Ascending aorta (tissue), 2 donors: ENCODE data around the gene ROCK2. TPM values are rescaled to one million over a fixed set of nuclear protein-coding genes. Genes with fewer than 3 reads are reported as not detected.

ENCODE experiments used
- DNase-seq, 2 donors: peaks; one replicate each; pipeline ENCODE4 v3.0.0-alpha.2; 2019; ENCODE audit warnings: low spot score in 2 of 2
- H3K27ac ChIP-seq, 2 donors: fragments of 200-600 bp; sonication (generic); one replicate each; pipeline ENCODE4 v1.5.1; 2016 to 2017; ENCODE audit warnings: mild to moderate bottlenecking in 1 of 2
- H3K27me3 ChIP-seq: fragments of 200-600 bp; sonication (generic); one replicate; pipeline ENCODE4 v1.5.1; 2017
- H3K36me3 ChIP-seq, 2 donors: fragments of 200-600 bp; sonication (generic); one replicate each; pipeline ENCODE4 v1.5.1; 2016
- H3K4me1 ChIP-seq, 2 donors: fragments of 200-600 bp; sonication (generic); one replicate each; pipeline ENCODE4 v1.5.1; 2016 to 2017; ENCODE audit warnings: mild to moderate bottlenecking in 1 of 2
- H3K4me3 ChIP-seq, 2 donors: fragments of 200-600 bp; sonication (generic); one replicate each; pipeline ENCODE4 v1.5.1; 2016 to 2017; ENCODE audit warnings: mild to moderate bottlenecking in 1 of 2
- H3K9me3 ChIP-seq, 2 donors: fragments of 200-600 bp; sonication (generic); one replicate each; pipeline ENCODE4 v1.5.1; 2016
- CTCF ChIP-seq, 3 experiments: fragments of 200-600 bp in 2 of 3; fragments of 450-650 bp in 1 of 3; sonication (generic) in 2 of 3; IDR thresholded peaks; one replicate each; pipeline ENCODE4 v1.5.1; 2016 to 2019; ENCODE audit warnings: antibody characterized with exemption in 3 of 3, mild to moderate bottlenecking in 1 of 3, moderate library complexity in 1 of 3
- intact Hi-C: fragments of 100-400 bp; cut with DNase I; formaldehyde crosslinking; loops from one replicate; pipeline ENCODE4 v1.15.1; 2023
- total RNA-seq: library from RNA; depleted of rRNA; stranded (reverse); fragments of >200 nt; gene quantifications from one replicate; pipeline ENCODE4 v1.1.0, GENCODE V29; 2016

ROCK2 gene
- total RNA-seq, 1 donor from 2014 or later = 33.0 TPM

- TF ChIP-seq CTCF (IDR thresholded peaks at IDR 0.05) = no peak
- peaks cover 0 to 2% of the 10 kb centered on the region in 2 donors for H3K4me1 ChIP-seq
- H3K36me3 ChIP-seq = no peaks in the 10 kb centered on the region
- intact Hi-C loops = no loop called here
- DNase-seq = no peak
- H3K27ac ChIP-seq = no peak overlapping the region
- H3K4me3 ChIP-seq = no peak overlapping the region
- H3K27me3 ChIP-seq = no peaks in the 10 kb centered on the region
- no peaks in the 10 kb centered on the region for H3K9me3 ChIP-seq
Observed at GRCh38 chr2:11299439-11299838, 45.0 kb downstream of the ROCK2 start.

- Histone ChIP-seq H3K4me1 (peaks cover 0 to 2% of the 10 kb centered on the region in 2 donors), H3K27me3 (no peaks in the 10 kb centered on the region), H3K4me3 (no peak overlapping the region), H3K36me3 (no peaks in the 10 kb centered on the region), H3K27ac (no peak overlapping the region), H3K9me3 (no peaks in the 10 kb centered on the region)
- DNase-seq = no peak
- TF ChIP-seq CTCF (IDR thresholded peaks at IDR 0.05) = no peak
- intact Hi-C loops = no loop called here
Observed at GRCh38 chr2:11298592-11298991, 45.8 kb downstream of the ROCK2 start.

GRCh38 chr2:11296401-11296800, 48.0 kb downstream of the ROCK2 start:
- TF ChIP-seq CTCF (IDR thresholded peaks at IDR 0.05) = no peak
- no peak for DNase-seq
- Histone ChIP-seq H3K27ac (no peak overlapping the region), H3K4me3 (no peak overlapping the region), H3K9me3 (no peaks in the 10 kb centered on the region), H3K4me1 (peaks cover 0 to 2% of the 10 kb centered on the region in 2 donors), H3K27me3 (no peaks in the 10 kb centered on the region), H3K36me3 (no peaks in the 10 kb centered on the region)
- intact Hi-C loops = no loop called here

GRCh38 chr2:11292464-11293255, 51.8 kb downstream of the ROCK2 start:
- peak overlapping the region in 1 of 2 donors; percentile 53 for H3K27ac ChIP-seq
- peaks cover 0 to 4% of the 10 kb centered on the region in 2 donors for H3K4me1 ChIP-seq
- no peak for DNase-seq
- TF ChIP-seq CTCF (IDR thresholded peaks at IDR 0.05) = no peak
- no peaks in the 10 kb centered on the region for H3K27me3 ChIP-seq
- intact Hi-C loops = no loop called here
- H3K4me3 ChIP-seq = no peak overlapping the region
- no peaks in the 10 kb centered on the region for H3K36me3 ChIP-seq
- no peaks in the 10 kb centered on the region for H3K9me3 ChIP-seq

- DNase-seq = no peak
- H3K27ac ChIP-seq = no peak overlapping the region
- H3K36me3 ChIP-seq = no peaks in the 10 kb centered on the region
- no peak for TF ChIP-seq CTCF (IDR thresholded peaks at IDR 0.05)
- H3K4me1 ChIP-seq = peaks cover 0 to 4% of the 10 kb centered on the region in 2 donors
- no peaks in the 10 kb centered on the region for H3K27me3 ChIP-seq
- no peak overlapping the region for H3K4me3 ChIP-seq
- intact Hi-C loops = no loop called here
- no peaks in the 10 kb centered on the region for H3K9me3 ChIP-seq
Observed at GRCh38 chr2:11290713-11291112, 53.7 kb downstream of the ROCK2 start.
